T-cell (primary cell): ENCODE measurements around the gene TCF12. TPM values are rescaled to one million over a fixed set of nuclear protein-coding genes. Genes with fewer than 3 reads are reported as not detected.

Source experiments
- ATAC-seq, 4 experiments: fragments of 200-7000 bp in 3 of 4; fragments of 150-1000 bp in 1 of 4; cut with Tn5 transposase; replicated peaks in 1 of 4; 1 replicate in 3 of 4; 2 replicates in 1 of 4; pipeline ENCODE4 v1.10.0; 2021; ENCODE audit warnings: moderate library complexity in 3 of 4, mild to moderate bottlenecking in 2 of 4, moderate number of reproducible peaks in 1 of 4
- CTCF ChIA-PET, 2 donors: fragments of 300-600 bp; sonication (Branson Sonifier 250); formaldehyde crosslinking; loops; one replicate each; lab custom pipeline; 2022; ENCODE audit warnings: antibody characterized with exemption in 2 of 2; lab: Charles Lee
- POLR2A ChIA-PET, 2 donors: fragments of 300-600 bp; sonication (Branson Sonifier 250); formaldehyde crosslinking; loops; one replicate each; lab custom pipeline; 2022; ENCODE audit warnings: antibody characterized with exemption in 2 of 2; lab: Charles Lee
- DNase-seq, 35 experiments: peaks; one replicate each; pipeline versions ENCODE4 v3.0.0 to v3.0.0-alpha.2; 2013 to 2023
- H3K27ac ChIP-seq: one replicate; pipeline ENCODE4 v1.5.1; 2013; ENCODE audit warnings: low read length
- H3K27me3 ChIP-seq, 2 experiments: replicated peaks in 1 of 2; 1 replicate in 1 of 2; 2 replicates in 1 of 2; pipeline versions ENCODE4 v1.6.1 to v1.7.0; 2013; ENCODE audit warnings: low read length in 1 of 2, mixed read lengths in 1 of 2; ENCODE audit not compliant: control insufficient read depth in 2 of 2, insufficient read depth in 2 of 2; ENCODE audit errors: extremely low read depth in 1 of 2
- H3K36me3 ChIP-seq, 2 donors: 1 replicate in 1 of 2; 2 replicates in 1 of 2; pipeline versions ENCODE4 v1.6.1 to v1.7.0; 2013; ENCODE audit warnings: low read length in 1 of 2; ENCODE audit not compliant: control insufficient read depth in 2 of 2, insufficient read depth in 1 of 2; ENCODE audit errors: extremely low read depth in 1 of 2
- H3K4me1 ChIP-seq, 2 experiments: 1 replicate in 1 of 2; 2 replicates in 1 of 2; pipeline versions ENCODE4 v1.6.1 to v1.7.0; 2013; ENCODE audit warnings: low read length in 2 of 2, mixed read lengths in 1 of 2; ENCODE audit not compliant: insufficient read depth in 2 of 2, control insufficient read depth in 1 of 2; ENCODE audit errors: extremely low read depth in 1 of 2
- H3K4me3 ChIP-seq, 2 donors: 1 replicate in 1 of 2; 2 replicates in 1 of 2; pipeline versions ENCODE4 v1.5.1 to v1.7.0; 2013; ENCODE audit warnings: mild to moderate bottlenecking in 2 of 2, low read length in 1 of 2, moderate library complexity in 1 of 2; ENCODE audit not compliant: control insufficient read depth in 1 of 2; ENCODE audit errors: extremely low read depth in 1 of 2
- H3K9me3 ChIP-seq: 2 replicates; pipeline ENCODE4 v1.7.0; 2013
- H3K27ac Mint-ChIP-seq, 2 donors: one replicate each; pipeline ENCODE4 v1.8.0; 2020 to 2021; ENCODE audit warnings: mild to moderate bottlenecking in 2 of 2, mixed read lengths in 2 of 2
- H3K27me3 Mint-ChIP-seq, 2 donors: one replicate each; pipeline ENCODE4 v1.8.0; 2021 to 2022; ENCODE audit warnings: mixed read lengths in 2 of 2
- H3K36me3 Mint-ChIP-seq: one replicate; pipeline ENCODE4 v1.8.0; 2021; ENCODE audit warnings: mixed read lengths
- H3K4me1 Mint-ChIP-seq, 3 donors: one replicate each; pipeline ENCODE4 v1.8.0; 2020 to 2022; ENCODE audit warnings: mixed read lengths in 3 of 3, mild to moderate bottlenecking in 1 of 3
- H3K4me3 Mint-ChIP-seq, 3 donors: one replicate each; pipeline ENCODE4 v1.8.0; 2020 to 2022; ENCODE audit warnings: mild to moderate bottlenecking in 3 of 3, mixed read lengths in 3 of 3, moderate library complexity in 3 of 3
- H3K9me3 Mint-ChIP-seq, 3 donors: one replicate each; pipeline ENCODE4 v1.8.0; 2020 to 2022; ENCODE audit warnings: mixed read lengths in 3 of 3
- WGBS: methylation state at CpG from one replicate; pipeline ENCODE4 v1.1.5; 2013; ENCODE audit warnings: missing lambda C conversion rate; ENCODE audit not compliant: insufficient coverage; 5-methylcytosine and 5-hydroxymethylcytosine counted together
- total RNA-seq, 35 experiments: library from RNA in 6 of 35; stranded (reverse) in 6 of 35; fragments of 120-200 nt in 1 of 35; gene quantifications; one replicate each; pipeline versions ENCODE4 v1.2.1 to v1.2.4 and lab custom pipeline; 2013 to 2026

TCF12 gene
- total RNA-seq, 5 donors from 2014 or later (not counting 1 experiment from before 2014, with no cell fraction given), result 68.0 to 94.3 (median 83.0) TPM

DNA sequence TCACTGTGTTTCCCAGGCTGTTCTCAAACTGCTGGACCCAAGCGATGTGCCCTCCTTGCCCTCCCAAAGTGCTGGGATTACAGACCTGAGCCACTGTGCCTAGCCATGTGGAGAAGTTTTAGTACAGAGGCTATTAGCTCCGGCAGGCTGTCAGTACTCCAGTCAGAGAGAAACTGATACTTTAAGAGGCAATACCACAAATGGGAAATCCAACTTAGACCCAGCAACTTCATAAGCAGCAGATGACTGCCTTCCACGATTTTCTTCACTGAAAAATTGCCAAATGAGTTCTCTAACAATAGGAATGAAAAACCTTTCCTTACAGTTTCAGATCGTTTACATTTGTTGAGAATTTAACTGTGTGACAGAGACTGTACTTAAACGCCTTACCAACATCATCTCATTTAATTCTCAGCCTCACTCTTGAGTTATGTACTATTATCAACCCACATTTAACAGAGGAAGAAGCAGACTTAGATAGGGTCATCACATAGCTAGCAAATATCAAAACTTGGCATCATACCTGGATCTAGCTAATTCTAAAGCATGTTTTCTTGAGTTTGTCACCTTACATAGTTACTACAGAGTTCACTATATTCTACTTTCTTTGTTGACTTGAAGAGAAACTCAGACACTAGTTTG lies 127.4 kb downstream of the TCF12 start:
- Mint-ChIP-seq H3K4me3 (no peak overlapping the region), H3K27me3 (no peaks in the 10 kb centered on the region), H3K27ac (no peak overlapping the region), H3K4me1 (peaks cover 39 to 67% (median 45%) of the 10 kb centered on the region in 3 donors), H3K36me3 (peaks cover 21% of the 10 kb centered on the region), H3K9me3 (no peaks in the 10 kb centered on the region)
- 95% methylated on average over 4 of the region's 5 CpGs for WGBS
- ATAC-seq, result no peak
- Histone ChIP-seq H3K27me3 (no peaks in the 10 kb centered on the region), H3K9me3 (no peaks in the 10 kb centered on the region), H3K27ac (no peak overlapping the region), H3K4me3 (no peak overlapping the region), H3K4me1 (peaks cover 0 to 5% of the 10 kb centered on the region in 2 experiments), H3K36me3 (no peaks in the 10 kb centered on the region)
- DNase-seq, result no peak
- POLR2A ChIA-PET, result no interaction called here
- CTCF ChIA-PET, result no interaction called here

DNA sequence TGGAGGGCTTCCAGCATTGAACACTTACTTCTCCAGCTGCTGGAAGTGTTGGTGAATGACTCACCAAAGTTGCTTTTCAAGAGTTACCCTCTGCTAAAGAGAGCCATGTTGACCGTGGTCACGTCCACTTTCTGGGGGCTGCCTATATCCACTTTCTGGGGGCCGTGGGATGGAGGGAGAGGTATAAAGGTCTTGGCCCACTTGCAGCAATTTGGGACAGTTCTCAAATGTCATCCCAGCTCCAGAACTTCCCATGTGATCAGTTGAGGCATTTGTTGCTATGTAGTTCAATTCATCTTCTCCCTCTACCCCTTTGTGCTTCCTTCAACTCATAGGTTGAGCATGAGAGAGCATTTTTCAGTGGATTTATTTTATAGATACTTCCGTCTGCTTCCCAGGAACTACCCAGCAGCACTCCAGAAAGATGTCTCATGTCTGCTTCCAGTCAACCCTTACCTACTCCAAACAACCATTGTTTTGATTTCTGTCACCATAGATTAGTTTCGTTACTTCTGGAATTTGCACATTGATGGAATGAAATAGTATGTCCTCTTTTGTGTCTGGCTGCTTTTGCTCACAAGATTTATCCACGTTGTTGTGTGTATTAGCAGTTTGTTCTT lies 130.6 kb downstream of the TCF12 start:
- Mint-ChIP-seq H3K4me1 (peaks cover 51 to 73% (median 62%) of the 10 kb centered on the region in 3 donors), H3K4me3 (no peak overlapping the region), H3K9me3 (no peaks in the 10 kb centered on the region), H3K27me3 (no peaks in the 10 kb centered on the region), H3K36me3 (peaks cover 21% of the 10 kb centered on the region), H3K27ac (no peak overlapping the region)
- H3K36me3 ChIP-seq, result no peaks in the 10 kb centered on the region
- ChIA-PET POLR2A (no interaction called here), CTCF (no interaction called here)
- ATAC-seq (no peak), DNase-seq (no peak)
- peaks cover 0 to 5% of the 10 kb centered on the region in 2 experiments for H3K4me1 ChIP-seq
- H3K4me3 ChIP-seq, result no peak overlapping the region
- H3K27me3 ChIP-seq, result no peaks in the 10 kb centered on the region
- WGBS, result no CpG with 5 or more reads among the region's 6 CpGs
- no peaks in the 10 kb centered on the region for H3K9me3 ChIP-seq
- no peak overlapping the region for H3K27ac ChIP-seq

DNA sequence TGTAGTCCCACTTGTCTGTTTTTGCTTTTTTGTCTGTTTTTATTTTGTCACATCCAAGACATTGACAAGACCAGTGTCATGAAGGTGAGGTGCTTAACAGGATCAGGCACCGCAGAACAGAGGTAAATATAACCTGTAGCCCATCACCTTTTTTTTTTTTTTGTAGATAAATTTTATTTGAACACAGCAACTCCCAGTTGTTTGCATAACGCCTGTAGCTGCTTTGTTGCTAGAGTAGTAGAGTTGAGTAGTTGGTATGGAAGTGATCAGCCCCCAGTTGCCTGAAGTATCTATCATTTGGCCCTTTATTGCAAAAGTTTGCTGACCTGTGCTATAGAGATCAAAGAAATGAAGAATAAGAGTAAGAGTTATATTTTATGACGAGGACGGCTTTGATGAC lies 135.0 kb downstream of the TCF12 start:
- ChIA-PET CTCF (interaction anchor here in 1 of 2 donors (0.8 kb wide), 1 partner anchor 13 kb away, joined by 3 read pairs; no protein-coding TSS in a partner anchor), POLR2A (no interaction called here)
- no peaks in the 10 kb centered on the region for H3K27me3 ChIP-seq
- H3K9me3 ChIP-seq, result no peaks in the 10 kb centered on the region
- peaks cover 62 to 85% (median 76%) of the 10 kb centered on the region in 3 donors for H3K4me1 Mint-ChIP-seq
- no peaks in the 10 kb centered on the region for H3K36me3 ChIP-seq
- H3K4me3 ChIP-seq, result no peak overlapping the region
- no peak overlapping the region for H3K27ac Mint-ChIP-seq
- H3K4me1 ChIP-seq, result peaks cover 0 to 9% of the 10 kb centered on the region in 2 experiments
- no peaks in the 10 kb centered on the region for H3K27me3 Mint-ChIP-seq
- no peak for DNase-seq
- H3K27ac ChIP-seq, result no peak overlapping the region
- WGBS, result 95% methylated on average over 2 of the region's 4 CpGs
- no peaks in the 10 kb centered on the region for H3K9me3 Mint-ChIP-seq
- H3K36me3 Mint-ChIP-seq, result peaks cover 8% of the 10 kb centered on the region
- no peak overlapping the region for H3K4me3 Mint-ChIP-seq
- no peak for ATAC-seq

DNA sequence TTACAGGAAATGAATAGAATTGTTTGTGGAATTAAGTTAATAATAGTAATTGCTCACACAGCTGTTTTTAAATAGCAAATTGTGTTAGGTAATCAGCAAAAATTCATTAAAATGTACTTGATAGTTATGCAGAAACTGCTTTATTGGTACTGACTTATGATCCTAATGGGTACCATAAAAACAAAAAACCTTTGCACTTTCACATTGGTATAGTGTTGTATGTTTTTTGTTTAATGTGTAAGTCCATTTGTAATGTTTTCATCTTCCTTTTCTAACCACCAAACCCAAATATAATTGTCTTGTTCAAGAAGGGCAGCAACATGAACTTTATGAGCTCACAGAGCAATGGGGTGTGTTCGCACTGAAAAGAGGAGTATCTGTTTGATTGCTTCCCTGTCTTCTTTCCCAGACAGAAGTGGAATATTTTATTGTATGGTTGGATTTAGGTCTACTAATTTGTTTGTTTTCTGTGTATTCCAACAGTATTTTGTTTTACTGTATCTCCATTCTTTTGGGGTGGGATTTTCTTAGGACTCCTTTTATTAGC lies 135.8 kb downstream of the TCF12 start:
- Mint-ChIP-seq H3K27me3 (no peaks in the 10 kb centered on the region), H3K4me1 (peaks cover 65 to 83% (median 76%) of the 10 kb centered on the region in 3 donors), H3K27ac (no peak overlapping the region), H3K9me3 (no peaks in the 10 kb centered on the region), H3K4me3 (no peak overlapping the region), H3K36me3 (peaks cover 3% of the 10 kb centered on the region)
- Histone ChIP-seq H3K36me3 (no peaks in the 10 kb centered on the region), H3K27ac (no peak overlapping the region), H3K4me3 (no peak overlapping the region), H3K9me3 (no peaks in the 10 kb centered on the region), H3K27me3 (no peaks in the 10 kb centered on the region), H3K4me1 (peaks cover 2 to 9% of the 10 kb centered on the region in 2 experiments)
- ChIA-PET POLR2A (interaction anchor here in 1 of 2 donors (0.7 kb wide), 1 partner anchor 32 kb away, joined by 14 read pairs; no protein-coding TSS in a partner anchor), CTCF (interaction anchor here in 1 of 2 donors (0.5 to 0.6 kb wide), 3 partner anchors 154 to 563 kb away, joined by 3 to 6 read pairs (median 4); no protein-coding TSS in a partner anchor)
- no CpG with 5 or more reads among the region's 1 CpG for WGBS
- DNase-seq (no peak), ATAC-seq (no peak)

DNA sequence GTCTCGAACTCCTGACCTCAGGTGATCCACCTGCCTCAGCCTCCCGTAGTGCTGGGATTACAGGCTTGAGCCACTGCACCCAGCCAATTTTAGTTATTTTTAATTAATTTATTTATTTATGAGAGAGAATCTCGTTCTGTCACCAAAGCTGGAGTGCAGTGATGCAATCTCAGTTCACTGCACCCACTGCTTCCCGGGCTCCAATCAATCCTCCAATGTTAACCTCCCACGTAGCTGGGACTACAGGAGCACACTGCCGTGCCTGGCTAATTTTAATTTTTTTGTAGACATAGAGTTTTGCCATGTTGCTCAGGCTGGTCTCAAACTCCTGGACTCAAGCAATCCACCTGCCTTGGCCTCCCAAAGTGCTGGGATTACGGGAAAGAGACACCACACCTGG lies 137.9 kb downstream of the TCF12 start:
- ChIA-PET CTCF (interaction anchor here in 1 of 2 donors (0.6 kb wide), 1 partner anchor 15 kb away, joined by 3 read pairs; no protein-coding TSS in a partner anchor), POLR2A (no interaction called here)
- H3K4me1 ChIP-seq, result peaks cover 2 to 9% of the 10 kb centered on the region in 2 experiments
- no peaks in the 10 kb centered on the region for H3K9me3 Mint-ChIP-seq
- no peak overlapping the region for H3K27ac ChIP-seq
- DNase-seq (no peak), ATAC-seq (no peak)
- no peaks in the 10 kb centered on the region for H3K27me3 ChIP-seq
- peaks cover 60 to 77% (median 68%) of the 10 kb centered on the region in 3 donors for H3K4me1 Mint-ChIP-seq
- H3K4me3 ChIP-seq, result no peak overlapping the region
- H3K27ac Mint-ChIP-seq, result no peak overlapping the region
- H3K36me3 ChIP-seq, result no peaks in the 10 kb centered on the region
- no peaks in the 10 kb centered on the region for H3K36me3 Mint-ChIP-seq
- no peaks in the 10 kb centered on the region for H3K9me3 ChIP-seq
- H3K4me3 Mint-ChIP-seq, result no peak overlapping the region
- H3K27me3 Mint-ChIP-seq, result no peaks in the 10 kb centered on the region
- 100% methylated on average over 3 of the region's 7 CpGs for WGBS

DNA sequence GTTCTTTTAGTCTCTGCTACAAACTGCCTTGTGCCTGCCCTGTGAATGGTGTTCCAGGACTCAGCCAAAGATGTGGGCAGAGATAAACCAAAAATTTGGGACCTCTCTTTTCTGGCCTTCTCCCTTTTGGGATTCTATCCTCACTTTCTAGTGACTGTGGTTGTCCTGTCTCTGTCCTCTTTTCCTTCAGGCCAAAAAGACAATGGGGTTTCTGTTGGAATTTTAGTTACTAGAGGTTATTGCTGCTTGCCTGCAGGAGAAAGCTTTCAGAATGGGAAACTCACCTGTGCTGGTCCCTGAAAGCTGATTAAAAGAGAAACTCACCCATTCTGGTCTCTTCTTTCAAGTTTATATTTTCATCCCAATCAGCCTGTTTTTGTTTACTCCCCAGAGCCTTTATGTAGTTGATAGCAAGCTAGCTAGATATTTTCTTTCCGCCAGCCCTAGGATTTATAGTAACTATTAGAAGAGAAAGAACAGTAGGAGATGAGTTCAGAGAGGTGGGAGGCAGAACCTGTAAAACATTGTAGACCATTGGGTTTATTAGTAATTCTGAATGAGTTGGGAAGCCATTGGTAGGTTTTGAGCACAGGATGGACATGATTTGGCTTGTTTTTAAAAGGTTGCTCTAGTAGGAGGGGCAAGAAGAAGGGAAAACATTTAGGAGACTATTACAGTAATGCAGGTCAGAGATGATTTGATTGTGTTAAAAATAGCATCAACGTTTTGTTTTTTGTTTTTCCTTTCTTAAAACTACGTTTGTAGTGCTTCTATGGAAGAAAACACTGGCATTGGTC lies 138.9 kb downstream of the TCF12 start:
- no peak overlapping the region for H3K4me3 Mint-ChIP-seq
- peak overlapping the region in 1 of 2 donors; percentile 18 for H3K27ac Mint-ChIP-seq

More for the DNA sequence above, 138.9 kb downstream of the TCF12 start:
- CTCF ChIA-PET, result no interaction called here
- no peaks in the 10 kb centered on the region for H3K36me3 ChIP-seq
- Mint-ChIP-seq H3K4me1 (peaks cover 53 to 68% (median 58%) of the 10 kb centered on the region in 3 donors), H3K9me3 (no peaks in the 10 kb centered on the region), H3K27me3 (no peaks in the 10 kb centered on the region), H3K36me3 (no peaks in the 10 kb centered on the region)
- DNase-seq, result no peak
- 86% methylated on average over 3 of the region's 3 CpGs for WGBS
- no peaks in the 10 kb centered on the region for H3K27me3 ChIP-seq
- POLR2A ChIA-PET, result no interaction called here
- H3K27ac ChIP-seq, result no peak overlapping the region
- no peak for ATAC-seq
- H3K4me3 ChIP-seq, result no peak overlapping the region
- H3K4me1 ChIP-seq, result peaks cover 2 to 9% of the 10 kb centered on the region in 2 experiments
- no peaks in the 10 kb centered on the region for H3K9me3 ChIP-seq
